Body of pancreas (tissue), 4 donors: Measurements from ENCODE around the gene GID8.

Source experiments
- POLR2A ChIP-seq, 3 donors: fragments of 450-650 bp; IDR thresholded peaks; one replicate each; pipeline ENCODE4 v1.6.1; 2016; ENCODE audit warnings: antibody characterized with exemption in 3 of 3, mild to moderate bottlenecking in 2 of 3
- TF ChIP-seq, protein P1 (sequence below), 7 experiments: fragments of 450-650 bp in 4 of 7; fragments of 200-600 bp in 3 of 7; sonication (generic) in 3 of 7; IDR thresholded peaks; one replicate each; pipeline ENCODE4 v1.5.1; 2016 to 2019; ENCODE audit warnings: antibody characterized with exemption in 7 of 7

DNA sequence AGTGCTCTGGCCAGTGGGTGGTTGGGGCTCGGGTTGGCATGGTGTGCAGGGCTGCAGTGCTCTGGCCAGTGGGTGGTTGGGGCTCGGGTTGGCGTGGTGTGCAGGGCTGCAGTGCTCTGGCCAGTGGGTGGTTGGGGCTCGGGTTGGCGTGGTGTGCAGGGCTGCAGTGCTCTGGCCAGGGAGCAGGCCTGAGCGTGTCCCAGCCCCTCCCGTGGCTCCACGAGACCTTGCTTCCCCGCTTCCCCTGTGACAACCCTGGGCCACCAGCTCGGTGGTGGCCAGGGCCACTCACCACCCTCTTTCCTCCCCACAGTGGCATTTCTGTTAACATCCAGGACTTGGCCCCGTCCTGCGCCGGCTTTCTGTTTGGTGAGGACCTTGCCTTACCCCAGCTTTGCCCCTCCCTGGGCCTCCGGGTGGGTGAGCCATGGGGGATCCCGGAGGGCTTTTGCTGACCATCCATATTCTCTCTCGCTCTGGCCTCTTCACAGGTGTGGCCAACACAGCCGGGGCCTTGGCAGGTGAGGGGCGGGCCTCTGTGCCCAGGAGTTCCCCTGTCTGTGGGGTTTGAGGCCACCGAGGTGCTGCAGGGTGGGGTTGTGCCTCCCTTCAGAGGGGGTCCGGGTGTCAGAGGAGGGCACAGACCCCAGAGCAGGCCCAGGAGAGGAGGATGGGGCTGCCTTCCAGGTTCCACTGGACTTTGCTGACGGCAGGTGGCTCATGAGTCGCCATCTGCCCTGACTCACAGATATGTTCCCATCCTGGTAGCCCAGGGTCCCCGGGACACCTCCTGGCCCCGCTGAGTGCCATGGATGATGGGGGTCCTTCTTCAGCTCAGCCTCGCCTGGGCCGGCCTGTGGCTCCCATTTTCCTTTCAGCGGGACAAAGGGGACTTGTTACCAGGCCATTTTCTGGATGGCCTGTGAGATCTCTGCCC, 28.5 kb downstream of the GID8 start:
- TF ChIP-seq, protein P1, sequence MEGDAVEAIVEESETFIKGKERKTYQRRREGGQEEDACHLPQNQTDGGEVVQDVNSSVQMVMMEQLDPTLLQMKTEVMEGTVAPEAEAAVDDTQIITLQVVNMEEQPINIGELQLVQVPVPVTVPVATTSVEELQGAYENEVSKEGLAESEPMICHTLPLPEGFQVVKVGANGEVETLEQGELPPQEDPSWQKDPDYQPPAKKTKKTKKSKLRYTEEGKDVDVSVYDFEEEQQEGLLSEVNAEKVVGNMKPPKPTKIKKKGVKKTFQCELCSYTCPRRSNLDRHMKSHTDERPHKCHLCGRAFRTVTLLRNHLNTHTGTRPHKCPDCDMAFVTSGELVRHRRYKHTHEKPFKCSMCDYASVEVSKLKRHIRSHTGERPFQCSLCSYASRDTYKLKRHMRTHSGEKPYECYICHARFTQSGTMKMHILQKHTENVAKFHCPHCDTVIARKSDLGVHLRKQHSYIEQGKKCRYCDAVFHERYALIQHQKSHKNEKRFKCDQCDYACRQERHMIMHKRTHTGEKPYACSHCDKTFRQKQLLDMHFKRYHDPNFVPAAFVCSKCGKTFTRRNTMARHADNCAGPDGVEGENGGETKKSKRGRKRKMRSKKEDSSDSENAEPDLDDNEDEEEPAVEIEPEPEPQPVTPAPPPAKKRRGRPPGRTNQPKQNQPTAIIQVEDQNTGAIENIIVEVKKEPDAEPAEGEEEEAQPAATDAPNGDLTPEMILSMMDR (IDR thresholded peaks at IDR 0.05), result no peak
- TF ChIP-seq POLR2A (IDR thresholded peaks at IDR 0.05), result no peak
